Naive thymus-derived CD8-positive, alpha-beta T cell (primary cell): ENCODE data around the gene C1orf105. TPM values are rescaled to one million over a fixed set of nuclear protein-coding genes. Genes with fewer than 3 reads are reported as not detected.
"Not testable (repeated sequence)": the region's sequence is repeated elsewhere in the genome, so short reads cannot be mapped to it uniquely, and the experiment has no call there.

ENCODE experiments used
- ATAC-seq, 2 donors: fragments of 150-1000 bp; cut with Tn5 transposase in 1 of 2; sonication (Bioruptor Pico), chemical (Tn5 transposase) in 1 of 2; 1 replicate in 1 of 2; 2 replicates in 1 of 2; pipeline ENCODE4 v1.10.0; 2021; ENCODE audit warnings: mild to moderate bottlenecking in 2 of 2, moderate library complexity in 2 of 2
- POLR2A ChIA-PET: fragments of 350-600 bp; sonication (Branson Sonifier 250); formaldehyde crosslinking; loops from one replicate; lab custom pipeline; 2021; ENCODE audit warnings: antibody characterized with exemption; lab: Charles Lee
- DNase-seq, 10 donors: peaks; one replicate each; pipeline versions ENCODE4 v3.0.0 to v3.0.0-alpha.2; 2020 to 2022
- H3K27ac Mint-ChIP-seq, 10 donors: one replicate each; pipeline ENCODE4 v1.8.0; 2020 to 2022; ENCODE audit warnings: mild to moderate bottlenecking in 10 of 10, mixed read lengths in 10 of 10, moderate library complexity in 4 of 10, inconsistent platforms in 1 of 10
- H3K27me3 Mint-ChIP-seq, 5 donors: one replicate each; pipeline ENCODE4 v1.8.0; 2021 to 2022; ENCODE audit warnings: mixed read lengths in 5 of 5
- H3K36me3 Mint-ChIP-seq, 3 donors: one replicate each; pipeline ENCODE4 v1.8.0; 2020 to 2022; ENCODE audit warnings: mixed read lengths in 3 of 3, mild to moderate bottlenecking in 2 of 3, inconsistent platforms in 1 of 3
- H3K4me1 Mint-ChIP-seq, 4 donors: one replicate each; pipeline ENCODE4 v1.8.0; 2021 to 2022; ENCODE audit warnings: mixed read lengths in 4 of 4
- H3K4me3 Mint-ChIP-seq, 10 donors: one replicate each; pipeline ENCODE4 v1.8.0; 2020 to 2022; ENCODE audit warnings: mild to moderate bottlenecking in 10 of 10, mixed read lengths in 10 of 10, moderate library complexity in 6 of 10, inconsistent platforms in 1 of 10
- H3K9me3 Mint-ChIP-seq, 9 donors: one replicate each; pipeline ENCODE4 v1.8.0; 2020 to 2022; ENCODE audit warnings: mixed read lengths in 9 of 9, mild to moderate bottlenecking in 3 of 9, inconsistent platforms in 1 of 9, moderate library complexity in 1 of 9
- polyA plus RNA-seq, 3 donors: library from polyadenylated mRNA; unstranded; fragments of 300-500 nt; fragmentation: Illumina TruSeq; gene quantifications; one replicate each; pipeline ENCODE4 v1.2.3, GENCODE V29; 2021
- total RNA-seq, 8 experiments: library from RNA in 2 of 8; stranded (reverse) in 2 of 8; gene quantifications; one replicate each; pipeline ENCODE4 v1.2.3 and lab custom pipeline; 2021 to 2026

The C1orf105 gene
- total and polyA plus RNA-seq, 5 experiments from 2014 or later = 0.68 TPM; not detected in 4

GRCh38 chr1:172483448-172483847 lies 63.0 kb downstream of the C1orf105 start:
- ATAC-seq = no peak
- POLR2A ChIA-PET = no interaction called here
- DNase-seq = no peak
- H3K36me3 Mint-ChIP-seq = no peaks in the 10 kb centered on the region
- peaks cover 5 to 18% (median 12%) of the 10 kb centered on the region in 4 donors for H3K4me1 Mint-ChIP-seq
- no peak overlapping the region for H3K27ac Mint-ChIP-seq
- no peak overlapping the region for H3K4me3 Mint-ChIP-seq
- H3K27me3 Mint-ChIP-seq = peaks cover 2 to 9% (median 3%) of the 10 kb centered on the region in 5 donors
- H3K9me3 Mint-ChIP-seq = no peaks in the 10 kb centered on the region

GRCh38 chr1:172484252-172484651 lies 63.8 kb downstream of the C1orf105 start:
- no peak for ATAC-seq
- POLR2A ChIA-PET = no interaction called here
- Mint-ChIP-seq H3K9me3 (no peaks in the 10 kb centered on the region), H3K4me1 (peaks cover 5 to 18% (median 12%) of the 10 kb centered on the region in 4 donors), H3K27me3 (peaks cover 2 to 9% (median 3%) of the 10 kb centered on the region in 5 donors), H3K36me3 (no peaks in the 10 kb centered on the region), H3K4me3 (no peak overlapping the region), H3K27ac (no peak overlapping the region)
- DNase-seq = no peak

- Mint-ChIP-seq H3K27ac (peak overlapping the region in 1 of 10 donors; percentile 65), H3K4me3 (no peak overlapping the region), H3K36me3 (no peaks in the 10 kb centered on the region), H3K9me3 (no peaks in the 10 kb centered on the region), H3K4me1 (peaks cover 5 to 10% (median 8%) of the 10 kb centered on the region in 4 donors), H3K27me3 (peaks cover 0 to 3% (median 2%) of the 10 kb centered on the region in 5 donors)
- ATAC-seq (no peak), DNase-seq (no peak)
- POLR2A ChIA-PET = no interaction called here
Observed at GRCh38 chr1:172485626-172486025, 65.1 kb downstream of the C1orf105 start.

- H3K4me3 Mint-ChIP-seq = no peak overlapping the region
- no peaks in the 10 kb centered on the region for H3K36me3 Mint-ChIP-seq
- peaks cover 5 to 10% (median 7%) of the 10 kb centered on the region in 4 donors for H3K4me1 Mint-ChIP-seq
- ATAC-seq (no peak), DNase-seq (no peak)
- POLR2A ChIA-PET = no interaction called here
- peaks cover 3 to 10% (median 6%) of the 10 kb centered on the region in 5 donors for H3K27me3 Mint-ChIP-seq
- H3K9me3 Mint-ChIP-seq = no peaks in the 10 kb centered on the region
- H3K27ac Mint-ChIP-seq = no peak overlapping the region
Observed at GRCh38 chr1:172486805-172487454, 66.4 kb downstream of the C1orf105 start.

- POLR2A ChIA-PET = no interaction called here
- ATAC-seq = peak in 1 of 2 donors; percentile 44
Observed at GRCh38 chr1:172487550-172487949, 67.1 kb downstream of the C1orf105 start.

GRCh38 chr1:172488393-172488792 lies 67.9 kb downstream of the C1orf105 start:
- POLR2A ChIA-PET = interaction anchor here (0.9 kb wide), 1 partner anchor 15 kb away, joined by 3 read pairs; no protein-coding TSS in a partner anchor

More at GRCh38 chr1:172487550-172487949, 67.1 kb downstream of the C1orf105 start:
- no peak overlapping the region for H3K27ac Mint-ChIP-seq
- H3K4me3 Mint-ChIP-seq = peak overlapping the region in 1 of 10 donors; percentile 15
- no peaks in the 10 kb centered on the region for H3K36me3 Mint-ChIP-seq
- peaks cover 1 to 15% (median 6%) of the 10 kb centered on the region in 5 donors for H3K27me3 Mint-ChIP-seq
- peaks cover 5 to 10% (median 7%) of the 10 kb centered on the region in 4 donors for H3K4me1 Mint-ChIP-seq
- H3K9me3 Mint-ChIP-seq = no peaks in the 10 kb centered on the region
- no peak for DNase-seq

GRCh38 chr1:172489847-172490246 lies 69.4 kb downstream of the C1orf105 start:
- H3K36me3 Mint-ChIP-seq = no peaks in the 10 kb centered on the region
- H3K27ac Mint-ChIP-seq = no peak overlapping the region
- no peak overlapping the region for H3K4me3 Mint-ChIP-seq
- ATAC-seq (no peak), DNase-seq (no peak)
- H3K27me3 Mint-ChIP-seq = peaks cover 0 to 15% (median 6%) of the 10 kb centered on the region in 5 donors
- no peaks in the 10 kb centered on the region for H3K9me3 Mint-ChIP-seq
- POLR2A ChIA-PET = no interaction called here
- peaks cover 4 to 8% (median 6%) of the 10 kb centered on the region in 4 donors for H3K4me1 Mint-ChIP-seq

More at GRCh38 chr1:172488393-172488792, 67.9 kb downstream of the C1orf105 start:
- ATAC-seq (no peak), DNase-seq (no peak)
- H3K27ac Mint-ChIP-seq = no peak overlapping the region
- H3K36me3 Mint-ChIP-seq = no peaks in the 10 kb centered on the region
- no peaks in the 10 kb centered on the region for H3K9me3 Mint-ChIP-seq
- no peak overlapping the region for H3K4me3 Mint-ChIP-seq
- peaks cover 5 to 10% (median 7%) of the 10 kb centered on the region in 4 donors for H3K4me1 Mint-ChIP-seq
- peaks cover 1 to 15% (median 6%) of the 10 kb centered on the region in 5 donors for H3K27me3 Mint-ChIP-seq

- no peaks in the 10 kb centered on the region for H3K36me3 Mint-ChIP-seq
- no peak for ATAC-seq
- peak overlapping the region in 1 of 10 donors; percentile 2 for H3K27ac Mint-ChIP-seq
- H3K4me3 Mint-ChIP-seq = no peak overlapping the region
- H3K27me3 Mint-ChIP-seq = peaks cover 0 to 15% (median 6%) of the 10 kb centered on the region in 5 donors
- no peak for DNase-seq
- POLR2A ChIA-PET = no interaction called here
- peaks cover 1 to 5% (median 5%) of the 10 kb centered on the region in 4 donors for H3K4me1 Mint-ChIP-seq
- H3K9me3 Mint-ChIP-seq = no peaks in the 10 kb centered on the region
Observed at GRCh38 chr1:172492421-172492820, 71.9 kb downstream of the C1orf105 start.

GRCh38 chr1:172494166-172494565 lies 73.7 kb downstream of the C1orf105 start:
- Mint-ChIP-seq H3K4me3 (no peak overlapping the region), H3K4me1 (no peaks in the 10 kb centered on the region), H3K27me3 (peaks cover 0 to 15% (median 6%) of the 10 kb centered on the region in 5 donors), H3K9me3 (no peaks in the 10 kb centered on the region), H3K27ac (no peak overlapping the region), H3K36me3 (no peaks in the 10 kb centered on the region)
- POLR2A ChIA-PET = no interaction called here
- DNase-seq (no peak), ATAC-seq (no peak)

- H3K4me3 Mint-ChIP-seq, POLR2A ChIA-PET, H3K9me3 Mint-ChIP-seq, H3K36me3 Mint-ChIP-seq, H3K27ac Mint-ChIP-seq, ATAC-seq, DNase-seq, H3K4me1 Mint-ChIP-seq: not testable (repeated sequence)
- peaks cover 0 to 11% (median 2%) of the 10 kb centered on the region in 5 donors for H3K27me3 Mint-ChIP-seq
Observed at GRCh38 chr1:172496127-172496526, 75.6 kb downstream of the C1orf105 start.

GRCh38 chr1:172496678-172497077 lies 76.2 kb downstream of the C1orf105 start:
- H3K4me1 Mint-ChIP-seq = no peaks in the 10 kb centered on the region
- DNase-seq (no peak), ATAC-seq (no peak)
- no peak overlapping the region for H3K27ac Mint-ChIP-seq
- H3K36me3 Mint-ChIP-seq = no peaks in the 10 kb centered on the region
- H3K9me3 Mint-ChIP-seq = no peaks in the 10 kb centered on the region
- POLR2A ChIA-PET = no interaction called here
- no peak overlapping the region for H3K4me3 Mint-ChIP-seq
- H3K27me3 Mint-ChIP-seq = peaks cover 0 to 7% (median 1%) of the 10 kb centered on the region in 5 donors

- ATAC-seq = no peak
- Mint-ChIP-seq H3K36me3 (no peaks in the 10 kb centered on the region), H3K4me1 (no peaks in the 10 kb centered on the region), H3K27ac (peak overlapping the region in 1 of 10 donors; percentile 41), H3K4me3 (no peak overlapping the region), H3K9me3 (no peaks in the 10 kb centered on the region), H3K27me3 (peaks cover 0 to 3% (median 1%) of the 10 kb centered on the region in 5 donors)
- POLR2A ChIA-PET = no interaction called here
- no peak for DNase-seq
Observed at GRCh38 chr1:172497230-172497629, 76.7 kb downstream of the C1orf105 start.

- no peaks in the 10 kb centered on the region for H3K9me3 Mint-ChIP-seq
- H3K36me3 Mint-ChIP-seq = no peaks in the 10 kb centered on the region
- H3K4me1 Mint-ChIP-seq = no peaks in the 10 kb centered on the region
- peaks cover 0 to 6% (median 2%) of the 10 kb centered on the region in 5 donors for H3K27me3 Mint-ChIP-seq
- DNase-seq (no peak), ATAC-seq (no peak)
- H3K27ac Mint-ChIP-seq = peak overlapping the region in 1 of 10 donors; percentile 11
- POLR2A ChIA-PET = no interaction called here
- no peak overlapping the region for H3K4me3 Mint-ChIP-seq
Observed at GRCh38 chr1:172498857-172499256, 78.4 kb downstream of the C1orf105 start.
